Mammary epithelial cell (primary cell): Measurements from ENCODE around the gene FGF19.

Experiments
- CTCF ChIP-seq, 2 donors: IDR thresholded peaks in 1 of 2; conservative IDR thresholded peaks in 1 of 2; 2 replicates each; pipeline ENCODE4 v1.5.1; 2011 to 2012; ENCODE audit warnings: inconsistent platforms in 2 of 2, low read length in 2 of 2, mild to moderate bottlenecking in 2 of 2, control low read depth in 1 of 2, low read depth in 1 of 2; ENCODE audit not compliant: insufficient read depth in 1 of 2; ENCODE audit errors: extremely low read depth in 1 of 2
- EZH2 ChIP-seq: IDR thresholded peaks from 2 replicates; pipeline ENCODE4 v1.6.1; 2012; ENCODE audit warnings: low read length, inconsistent platforms, borderline replicate concordance

- TF ChIP-seq EZH2 (no peak), CTCF (conservative IDR thresholded peaks at IDR 0.05 in 1 of 2, IDR thresholded peaks at IDR 0.05 in 1 of 2; ENCODE audit: extremely low read depth in 1 of 2, insufficient read depth in 1 of 2, low read depth in 1 of 2, low read length in 2 of 2) (no peak)
These were observed 47.2 kb upstream of the FGF19 start for GRCh38 chr11:69750875-69751597.
